Measurements from ENCODE around the gene SNTG2.

GRCh38 chr2:929925-930324, 20.7 kb upstream of the SNTG2 start:
- TF ChIP-seq EP300 (IDR thresholded peaks at IDR 0.05) (no peak), POLR2A (IDR thresholded peaks at IDR 0.05) (no peak)
- TF ChIP-seq, protein P1, sequence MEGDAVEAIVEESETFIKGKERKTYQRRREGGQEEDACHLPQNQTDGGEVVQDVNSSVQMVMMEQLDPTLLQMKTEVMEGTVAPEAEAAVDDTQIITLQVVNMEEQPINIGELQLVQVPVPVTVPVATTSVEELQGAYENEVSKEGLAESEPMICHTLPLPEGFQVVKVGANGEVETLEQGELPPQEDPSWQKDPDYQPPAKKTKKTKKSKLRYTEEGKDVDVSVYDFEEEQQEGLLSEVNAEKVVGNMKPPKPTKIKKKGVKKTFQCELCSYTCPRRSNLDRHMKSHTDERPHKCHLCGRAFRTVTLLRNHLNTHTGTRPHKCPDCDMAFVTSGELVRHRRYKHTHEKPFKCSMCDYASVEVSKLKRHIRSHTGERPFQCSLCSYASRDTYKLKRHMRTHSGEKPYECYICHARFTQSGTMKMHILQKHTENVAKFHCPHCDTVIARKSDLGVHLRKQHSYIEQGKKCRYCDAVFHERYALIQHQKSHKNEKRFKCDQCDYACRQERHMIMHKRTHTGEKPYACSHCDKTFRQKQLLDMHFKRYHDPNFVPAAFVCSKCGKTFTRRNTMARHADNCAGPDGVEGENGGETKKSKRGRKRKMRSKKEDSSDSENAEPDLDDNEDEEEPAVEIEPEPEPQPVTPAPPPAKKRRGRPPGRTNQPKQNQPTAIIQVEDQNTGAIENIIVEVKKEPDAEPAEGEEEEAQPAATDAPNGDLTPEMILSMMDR (IDR thresholded peaks at IDR 0.05): no peak
